K562 (cell line): Measurements from ENCODE around the gene NDUFAF4. TPM values are rescaled to one million over a fixed set of nuclear protein-coding genes. Genes with fewer than 3 reads are reported as not detected.

Experiments
- ATAC-seq: fragments of 200-7000 bp; cut with Tn5 transposase; 3 replicates; pipeline ENCODE4 v1.9.1; 2020; ENCODE audit warnings: moderate library complexity
- BruUV-seq: library from RNA; stranded (reverse); fragments of 400-500 nt; replicated peaks from 2 replicates; lab custom pipeline; 2021; lab: Mats Ljungman, UMichigan
- CTCF ChIA-PET: fragments of 300-600 bp; formaldehyde crosslinking; extraction: SDS; loops from one replicate; lab custom pipeline; 2021; ENCODE audit warnings: low intra/inter-chr PET ratio; lab: Yijun Ruan, JAX
- POLR2A ChIA-PET: fragments of 300-600, 350-650 bp; sonication (Branson Sonifier 250); formaldehyde crosslinking; extraction: SDS; loops from one replicate; lab custom pipeline; 2021; ENCODE audit warnings: antibody characterized with exemption, inconsistent platforms; lab: Yijun Ruan, JAX
- DNase-seq, 4 experiments: peaks; one replicate each; pipeline versions ENCODE4 v3.0.0 to v3.0.0-alpha.2; 2011 to 2018; ENCODE audit warnings: low spot score in 3 of 4, mixed read lengths in 3 of 4; ENCODE audit errors: extremely low read depth in 1 of 4
- FAIRE-seq: peaks from 2 replicates; lab custom pipeline; 2011; peaks lifted over from hg19 to GRCh38; lab: Jason Lieb, UNC
- H2AFZ ChIP-seq: 2 replicates; pipeline ENCODE4 v1.6.0; 2011; ENCODE audit warnings: low read depth, low read length, control low read depth, inconsistent platforms
- H3K27ac ChIP-seq: fragments of 200-600 bp; 3 replicates; pipeline ENCODE4 v1.8.0; 2011; ENCODE audit warnings: low read depth, mild to moderate bottlenecking, control low read depth, inconsistent platforms, low read length, moderate library complexity, mixed read lengths; ENCODE audit errors: extremely low read depth
- H3K27me3 ChIP-seq, 2 experiments: fragments of 300-600 bp in 1 of 2; 2 replicates in 1 of 2; 3 replicates in 1 of 2; pipeline versions ENCODE4 v1.6.0 to v1.8.0; 2011; ENCODE audit warnings: inconsistent platforms in 2 of 2, low read length in 2 of 2, mild to moderate bottlenecking in 1 of 2, mixed read lengths in 1 of 2, moderate library complexity in 1 of 2; ENCODE audit not compliant: control insufficient read depth in 2 of 2, insufficient read depth in 2 of 2
- H3K36me3 ChIP-seq: fragments of 300-600 bp; 3 replicates; pipeline ENCODE4 v1.8.0; 2011; ENCODE audit warnings: mild to moderate bottlenecking, low read length, inconsistent platforms; ENCODE audit not compliant: control insufficient read depth, insufficient read depth
- H3K4me1 ChIP-seq, 2 experiments: fragments of 200-600 bp in 1 of 2; replicated peaks in 1 of 2; 2 replicates in 1 of 2; 3 replicates in 1 of 2; pipeline versions ENCODE4 v1.5.1 to v1.8.0; 2011; ENCODE audit warnings: inconsistent platforms in 2 of 2, low read length in 2 of 2, mild to moderate bottlenecking in 1 of 2, mixed read lengths in 1 of 2, moderate library complexity in 1 of 2; ENCODE audit not compliant: control insufficient read depth in 2 of 2, insufficient read depth in 2 of 2
- H3K4me2 ChIP-seq: 2 replicates; pipeline ENCODE4 v1.6.1; 2011; ENCODE audit warnings: low read length, control low read depth, inconsistent platforms, mixed read lengths; ENCODE audit not compliant: insufficient read depth
- H3K4me3 ChIP-seq: fragments of 200-600 bp; sonication (generic), shearing (Covaris generic); 2 replicates; pipeline ENCODE4 v1.5.1; 2016; ENCODE audit warnings: control low read depth, inconsistent platforms
- H3K79me2 ChIP-seq: fragments of 200-600 bp; 3 replicates; pipeline ENCODE4 v1.8.0; 2011; ENCODE audit warnings: low read length, inconsistent platforms; ENCODE audit not compliant: control insufficient read depth, insufficient read depth
- H3K9ac ChIP-seq, 2 experiments: 2 replicates each; pipeline versions ENCODE4 v1.6.0 to v1.6.1; 2011; ENCODE audit warnings: low read depth in 2 of 2, low read length in 2 of 2, control low read depth in 1 of 2, inconsistent platforms in 1 of 2, mild to moderate bottlenecking in 1 of 2, mixed read lengths in 1 of 2; ENCODE audit not compliant: insufficient read depth in 1 of 2
- H3K9me1 ChIP-seq: one replicate; pipeline ENCODE4 v1.6.0; 2011; ENCODE audit warnings: inconsistent platforms, mild to moderate bottlenecking, low read length, moderate library complexity; ENCODE audit not compliant: control insufficient read depth, insufficient read depth
- H3K9me3 ChIP-seq: replicated peaks from 2 replicates; pipeline ENCODE4 v1.5.1; 2011; ENCODE audit warnings: low read depth, low read length, inconsistent platforms; ENCODE audit not compliant: control insufficient read depth, insufficient read depth
- H4K20me1 ChIP-seq: replicated peaks from 2 replicates; pipeline ENCODE4 v1.6.1; 2011; ENCODE audit warnings: low read length, inconsistent platforms, mixed read lengths; ENCODE audit not compliant: control insufficient read depth, insufficient read depth
- E2F4 ChIP-seq: sonication (generic); formaldehyde crosslinking; IDR thresholded peaks from 2 replicates; pipeline ENCODE4 v1.8.0; 2022; ENCODE audit warnings: mild to moderate bottlenecking, low read depth, missing genetic modification reagents
- E2F6 ChIP-seq, 2 experiments: IDR thresholded peaks; 2 replicates each; pipeline ENCODE4 v1.6.1; 2011; ENCODE audit warnings: borderline replicate concordance in 1 of 2, control low read depth in 1 of 2, low read depth in 1 of 2, low read length in 1 of 2, mild to moderate bottlenecking in 1 of 2, mixed read lengths in 1 of 2, moderate library complexity in 1 of 2; ENCODE audit not compliant: insufficient read depth in 1 of 2, insufficient read length in 1 of 2, poor library complexity in 1 of 2, severe bottlenecking in 1 of 2; ENCODE audit errors: extremely low read depth in 1 of 2
- GTF2F1 ChIP-seq: IDR thresholded peaks from 2 replicates; pipeline ENCODE4 v1.6.1; 2011; ENCODE audit warnings: low read depth, low read length, improper control_type of control experiment
- NEUROD1 ChIP-seq: fragments of 150-350 bp; IDR thresholded peaks from 2 replicates; pipeline ENCODE4 v1.6.1; 2014; ENCODE audit warnings: borderline replicate concordance, low read length, low read depth; ENCODE audit not compliant: partially characterized antibody
- PCBP2 ChIP-seq: fragments of 200-400 bp; formaldehyde crosslinking; IDR thresholded peaks from 2 replicates; pipeline ENCODE4 v1.6.1; 2018; ENCODE audit warnings: low read length, low read depth, mild to moderate bottlenecking, moderate library complexity; ENCODE audit not compliant: poor library complexity, severe bottlenecking
- U2AF1 ChIP-seq: fragments of 200-400 bp; formaldehyde crosslinking; optimal IDR thresholded peaks from 2 replicates; pipeline ENCODE3; 2017; ENCODE audit warnings: mild to moderate bottlenecking, low read depth, low read length, moderate library complexity
- ZNF354B ChIP-seq: fragments of 250-450 bp; sonication (Bioruptor Pico); IDR thresholded peaks from 2 replicates; pipeline ENCODE4 v1.4.0; 2020
- ZNF57 ChIP-seq: fragments of 450-650 bp; formaldehyde crosslinking; IDR thresholded peaks from 2 replicates; pipeline ENCODE4 v1.4.0; 2020; ENCODE audit warnings: mild to moderate bottlenecking, moderate library complexity
- WGBS: fragments of 100-300 bp; shearing (Covaris generic); methylation state at CpG from one replicate; pipeline ENCODE4 v1.1.6; 2016; ENCODE audit warnings: low coverage, mixed read lengths; ENCODE audit not compliant: insufficient coverage; ENCODE audit errors: missing lambda C conversion rate; 5-methylcytosine and 5-hydroxymethylcytosine counted together
- in situ Hi-C: fragments of 300-500 bp; cut with MboI; formaldehyde crosslinking; loops from 4 replicates; pipeline ENCODE4 v1.15.0; 2018; ENCODE audit warnings: inconsistent platforms, mixed read lengths
- intact Hi-C: fragments of 100-400 bp; cut with micrococcal nuclease; formaldehyde crosslinking; loops from 2 replicates; pipeline ENCODE4 v1.14.2; 2022
- polyA plus RNA-seq, 8 experiments: library from polyadenylated mRNA; depleted of rRNA in 4 of 8; stranded (reverse) in 5 of 8; unstranded in 3 of 8; fragments of >200 nt; fragmentation: Nextera tagmentation in 2 of 8; fragmentation: Illumina TruSeq in 1 of 8; extraction: Ambion mirVana in 2 of 8; extraction: Trizol in 1 of 8; gene quantifications; 2 replicates each; pipeline versions ENCODE4 v1.2.1 to v1.2.3, GENCODE V29; 2011 to 2014; ENCODE audit warnings: inconsistent platforms in 1 of 8, missing spikeins in 1 of 8
- total RNA-seq, 7 experiments: library from RNA; depleted of rRNA in 6 of 7; stranded (reverse); fragments of >200 nt in 6 of 7; fragmentation: Illumina TruSeq in 2 of 7; extraction: Trizol in 2 of 7; gene quantifications; 2 replicates each; pipeline versions ENCODE4 v1.2.1 to v1.2.3, GENCODE V29; 2011 to 2021; ENCODE audit warnings: low replicate concordance in 1 of 7
- TF ChIP-seq, protein P1 (sequence below): fragments of 250-450 bp; sonication (Bioruptor Pico); IDR thresholded peaks from 2 replicates; pipeline ENCODE4 v1.6.1; 2021; ENCODE audit warnings: mild to moderate bottlenecking

Gene NDUFAF4
- total and polyA plus RNA-seq, 9 of the 15 experiments (the other 6 are each of a cell fraction or from before 2014, with no cell fraction given), result 45.0 to 418 (median 136) TPM

DNA sequence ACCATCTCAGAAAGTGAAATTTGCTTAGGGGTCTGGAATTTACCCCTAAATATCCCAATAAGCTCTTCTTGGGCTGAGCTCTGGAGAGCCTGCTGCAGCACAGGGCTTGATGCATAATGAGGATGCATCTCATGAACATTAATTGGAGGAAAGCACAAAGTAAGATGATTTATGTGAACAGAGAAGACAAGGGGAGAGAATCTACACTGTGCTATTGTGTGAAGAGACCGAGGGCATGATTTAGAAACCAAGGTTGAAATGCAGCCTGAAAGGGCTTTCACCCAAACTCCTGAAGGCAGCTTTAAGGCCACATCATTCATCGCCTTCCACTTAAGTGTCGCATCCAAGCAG lies 32.7 kb downstream of the NDUFAF4 start:
- ATAC-seq, result no peak
- peaks cover 0 to 6% of the 10 kb centered on the region in 2 experiments; a peak in 2 of 5 replicates for H3K27me3 ChIP-seq
- H3K9ac ChIP-seq, result no peak overlapping the region
- ChIA-PET POLR2A (interaction anchor here (1.0 to 1.4 kb wide), 2 partner anchors 14 to 21 kb away, joined by 3 read pairs; no protein-coding TSS in a partner anchor), CTCF (no interaction called here)
- no peaks in the 10 kb centered on the region for H3K4me1 ChIP-seq
- TF ChIP-seq ZNF354B (CRISPR knock-in tag), result no peak
- no peak for TF ChIP-seq E2F6 (IDR thresholded peaks at IDR 0.05; ENCODE audit: borderline replicate concordance in 1 of 2, extremely low read depth in 1 of 2, insufficient read depth in 1 of 2, insufficient read length in 1 of 2, low read depth in 1 of 2, low read length in 1 of 2, poor library complexity in 1 of 2, severe bottlenecking in 1 of 2)
- no peak for TF ChIP-seq E2F4 (CRISPR knock-in tag)
- no peak for TF ChIP-seq U2AF1
- TF ChIP-seq NEUROD1, result no peak
- TF ChIP-seq ZNF57, result no peak
- no peak for TF ChIP-seq GTF2F1
- TF ChIP-seq, protein P1, sequence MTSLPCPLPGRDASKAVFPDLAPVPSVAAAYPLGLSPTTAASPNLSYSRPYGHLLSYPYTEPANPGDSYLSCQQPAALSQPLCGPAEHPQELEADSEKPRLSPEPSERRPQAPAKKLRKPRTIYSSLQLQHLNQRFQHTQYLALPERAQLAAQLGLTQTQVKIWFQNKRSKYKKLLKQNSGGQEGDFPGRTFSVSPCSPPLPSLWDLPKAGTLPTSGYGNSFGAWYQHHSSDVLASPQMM (CRISPR knock-in tag), result no peak
- no peak for TF ChIP-seq PCBP2
- no peak overlapping the region for H3K27ac ChIP-seq
- H3K79me2 ChIP-seq, result no peaks in the 10 kb centered on the region
- 4% methylated on average over 3 of the region's 3 CpGs for WGBS
- H3K36me3 ChIP-seq, result no peaks in the 10 kb centered on the region
- H3K9me3 ChIP-seq, result no peaks in the 10 kb centered on the region
- H3K4me2 ChIP-seq, result no peak overlapping the region
- BruUV-seq, result no TSS peak
- H4K20me1 ChIP-seq, result no peaks in the 10 kb centered on the region
- no peak overlapping the region for H2AFZ ChIP-seq
- in situ Hi-C loops, result no loop called here
- H3K4me3 ChIP-seq, result no peak overlapping the region
- H3K9me1 ChIP-seq, result no peaks in the 10 kb centered on the region
- FAIRE-seq, result no peak
- intact Hi-C loops, result no loop called here
- no peak for DNase-seq
